Cardiac muscle cell (in vitro differentiated cells and primary cell): ENCODE measurements around the gene HOXC5. TPM values are rescaled to one million over a fixed set of nuclear protein-coding genes. Genes with fewer than 3 reads are reported as not detected.

Experiments
- DNase-seq, 2 donors: peaks; one replicate each; pipeline versions ENCODE4 v3.0.0 to v3.0.0-alpha.2; 2010 to 2017; ENCODE audit warnings: low read depth in 1 of 2, low spot score in 1 of 2
- H3K27ac ChIP-seq: fragments of 200-600 bp; sonication (generic); 2 replicates; pipeline ENCODE4 v1.5.1; 2016
- H3K27me3 ChIP-seq: fragments of 200-600 bp; sonication (generic); 2 replicates; pipeline ENCODE4 v1.6.0; 2016; ENCODE audit warnings: control low read depth
- H3K36me3 ChIP-seq: fragments of 200-600 bp; sonication (generic); 2 replicates; pipeline ENCODE4 v1.5.1; 2016; ENCODE audit warnings: control low read depth
- H3K4me1 ChIP-seq: fragments of 200-600 bp; sonication (generic); 2 replicates; pipeline ENCODE4 v1.8.1; 2017; ENCODE audit warnings: low read depth, mild to moderate bottlenecking, mixed run types
- H3K4me3 ChIP-seq: fragments of 200-600 bp; sonication (generic); 2 replicates; pipeline ENCODE4 v1.5.1; 2016; ENCODE audit warnings: mild to moderate bottlenecking
- H3K9me3 ChIP-seq: fragments of 200-600 bp; sonication (generic); 2 replicates; pipeline ENCODE4 v1.5.1; 2017; ENCODE audit warnings: low read depth, mild to moderate bottlenecking, control low read depth
- CTCF ChIP-seq: IDR thresholded peaks from 2 replicates; pipeline ENCODE4 v1.5.1; 2012; ENCODE audit warnings: low read depth, mild to moderate bottlenecking, low read length
- polyA plus RNA-seq: library from polyadenylated mRNA; unstranded; fragments of >200 nt; fragmentation: Nextera tagmentation; extraction: Ambion mirVana; gene quantifications from 2 replicates; pipeline ENCODE4 v1.2.1, GENCODE V29; 2016
- total RNA-seq: library from RNA; depleted of rRNA; stranded (reverse); fragments of >200 nt; gene quantifications from 2 replicates; pipeline ENCODE4 v1.2.3, GENCODE V29; 2016

HOXC5 gene
- total and polyA plus RNA-seq, 2 experiments from 2014 or later, result not detected

DNA sequence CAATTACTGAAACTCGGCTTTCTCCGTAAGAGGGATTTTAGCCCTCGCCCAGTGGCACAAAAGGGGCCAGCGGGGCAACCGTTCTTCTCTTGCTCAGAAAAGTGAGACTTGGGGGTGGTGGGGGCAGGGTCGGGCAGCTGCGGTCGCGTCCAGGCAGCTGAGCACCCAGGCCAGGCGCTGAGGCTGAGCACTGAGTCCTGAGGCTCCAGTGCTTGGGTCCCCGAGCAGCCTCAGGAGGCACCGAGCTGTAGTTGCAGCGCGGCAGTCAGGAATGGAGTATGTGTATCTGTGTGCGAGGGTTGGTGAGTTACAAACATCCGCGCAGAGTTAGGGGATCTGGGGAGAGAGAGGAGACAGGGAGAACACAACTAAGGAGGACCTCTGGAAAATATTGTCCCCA, 8.7 kb upstream of the HOXC5 start:
- H3K36me3 ChIP-seq, result no peaks in the 10 kb centered on the region
- TF ChIP-seq CTCF, result no peak
- H3K4me1 ChIP-seq, result peaks cover 15% of the 10 kb centered on the region
- H3K9me3 ChIP-seq, result no peaks in the 10 kb centered on the region
- H3K27me3 ChIP-seq, result peaks cover 100% of the 10 kb centered on the region
- no peak for DNase-seq
- H3K4me3 ChIP-seq, result no peak overlapping the region
- H3K27ac ChIP-seq, result no peak overlapping the region

- no peak for TF ChIP-seq CTCF
- peaks cover 8% of the 10 kb centered on the region for H3K4me1 ChIP-seq
Measured at GRCh38 chr12:54024581-54025305, 8.1 kb upstream of the HOXC5 start.

DNA sequence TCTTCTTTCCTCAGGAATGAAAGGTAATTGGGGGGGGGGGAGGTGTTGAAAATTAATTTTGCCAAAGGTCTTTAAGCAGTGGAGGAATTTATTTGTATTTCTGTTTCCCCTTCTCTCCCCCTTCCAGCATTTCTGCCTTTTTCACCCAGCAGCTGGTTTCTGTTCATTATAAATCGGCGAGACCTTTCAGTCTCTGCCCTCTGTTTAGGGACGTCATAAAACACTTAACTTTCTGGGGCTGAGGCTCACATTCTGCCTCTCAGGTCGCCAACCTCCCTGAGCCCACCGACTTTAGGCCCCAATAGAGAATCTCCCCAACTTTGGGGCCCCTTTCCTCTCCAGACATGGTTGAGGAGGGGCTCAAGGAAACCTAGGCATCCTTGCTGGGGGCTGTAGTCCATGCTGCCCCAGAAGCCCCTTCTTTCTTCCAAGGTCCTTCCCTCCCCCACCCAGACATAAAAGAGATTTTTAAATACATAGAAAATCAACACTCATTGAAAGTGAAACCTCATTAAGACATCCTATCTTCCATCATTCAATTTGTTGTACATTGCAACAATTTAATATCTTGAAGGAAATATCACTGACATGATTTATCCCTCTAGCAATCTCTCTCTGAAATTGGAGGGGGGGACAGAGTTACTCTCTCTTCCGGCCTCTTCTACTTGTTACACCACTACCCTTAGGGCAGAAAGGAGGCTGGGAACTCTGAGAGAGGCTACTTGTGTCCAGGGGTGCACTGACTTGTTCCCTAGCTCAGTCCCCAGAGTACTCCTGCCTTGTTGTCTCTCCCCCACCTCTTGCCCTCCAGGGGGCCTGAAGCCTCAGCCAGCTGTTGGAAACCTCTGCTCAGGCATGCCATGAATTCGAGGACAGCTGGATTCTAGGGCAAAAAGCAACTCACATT, 7.1 kb upstream of the HOXC5 start:
- H3K36me3 ChIP-seq, result no peaks in the 10 kb centered on the region
- H3K4me1 ChIP-seq, result no peaks in the 10 kb centered on the region
- no peak overlapping the region for H3K4me3 ChIP-seq
- no peak for TF ChIP-seq CTCF
- H3K27me3 ChIP-seq, result peaks cover 100% of the 10 kb centered on the region
- no peak overlapping the region for H3K27ac ChIP-seq
- H3K9me3 ChIP-seq, result no peaks in the 10 kb centered on the region
- DNase-seq, result no peak

More at GRCh38 chr12:54024581-54025305, 8.1 kb upstream of the HOXC5 start:
- H3K9me3 ChIP-seq, result no peaks in the 10 kb centered on the region
- H3K36me3 ChIP-seq, result no peaks in the 10 kb centered on the region
- H3K27ac ChIP-seq, result no peak overlapping the region
- DNase-seq, result no peak
- H3K4me3 ChIP-seq, result no peak overlapping the region
- H3K27me3 ChIP-seq, result peaks cover 100% of the 10 kb centered on the region

- no peak for DNase-seq
- no peak overlapping the region for H3K4me3 ChIP-seq
- TF ChIP-seq CTCF, result no peak
Measured at GRCh38 chr12:54026640-54027441, 6.0 kb upstream of the HOXC5 start.

GRCh38 chr12:54027442-54027786, 5.4 kb upstream of the HOXC5 start:
- Histone ChIP-seq H3K27ac (no peak overlapping the region), H3K27me3 (peaks cover 100% of the 10 kb centered on the region), H3K4me3 (no peak overlapping the region), H3K4me1 (no peaks in the 10 kb centered on the region), H3K36me3 (no peaks in the 10 kb centered on the region), H3K9me3 (no peaks in the 10 kb centered on the region)
- no peak for TF ChIP-seq CTCF
- no peak for DNase-seq

More at GRCh38 chr12:54026640-54027441, 6.0 kb upstream of the HOXC5 start:
- Histone ChIP-seq H3K4me1 (no peaks in the 10 kb centered on the region), H3K27ac (no peak overlapping the region), H3K27me3 (peaks cover 100% of the 10 kb centered on the region), H3K9me3 (no peaks in the 10 kb centered on the region), H3K36me3 (no peaks in the 10 kb centered on the region)
